B cell (primary cell): ENCODE data around the gene TGFBI. TPM values are rescaled to one million over a fixed set of nuclear protein-coding genes. Genes with fewer than 3 reads are reported as not detected.

Experiments
- ATAC-seq: fragments of 200-7000 bp; cut with Tn5 transposase; one replicate; pipeline ENCODE4 v1.10.0; 2021; ENCODE audit warnings: low read depth, mild to moderate bottlenecking, moderate number of reproducible peaks, moderate library complexity
- CTCF ChIA-PET: fragments of 350-600 bp; sonication (Branson Sonifier 250); formaldehyde crosslinking; loops from one replicate; lab custom pipeline; 2021; ENCODE audit warnings: antibody characterized with exemption, inconsistent platforms; lab: Charles Lee
- POLR2A ChIA-PET: fragments of 350-600 bp; sonication (Branson Sonifier 250); formaldehyde crosslinking; loops from one replicate; lab custom pipeline; 2021; ENCODE audit warnings: antibody characterized with exemption; lab: Charles Lee
- DNase-seq: peaks from one replicate; pipeline ENCODE4 v3.0.0; 2013
- H2AFZ ChIP-seq: 2 replicates; pipeline ENCODE4 v1.6.1; 2012; ENCODE audit warnings: mild to moderate bottlenecking, low read depth, low read length; ENCODE audit not compliant: insufficient read depth, poor library complexity, severe bottlenecking
- H3K27ac ChIP-seq, 2 donors: 1 replicate in 1 of 2; 2 replicates in 1 of 2; pipeline ENCODE4 v1.5.1; 2012 to 2013; ENCODE audit warnings: low read length in 2 of 2, mild to moderate bottlenecking in 2 of 2, moderate library complexity in 1 of 2
- H3K27me3 ChIP-seq, 4 experiments: fragments of 200-600 bp in 1 of 4; sonication (generic) in 1 of 4; replicated peaks in 1 of 4; 1 replicate in 2 of 4; 2 replicates in 2 of 4; pipeline versions ENCODE4 v1.6.1 to v1.7.0; 2013 to 2016; ENCODE audit warnings: low read length in 3 of 4, mild to moderate bottlenecking in 2 of 4, mixed read lengths in 1 of 4, moderate library complexity in 1 of 4; ENCODE audit not compliant: insufficient read depth in 4 of 4, control insufficient read depth in 3 of 4; ENCODE audit errors: control extremely low read depth in 1 of 4
- H3K36me3 ChIP-seq, 2 experiments: replicated peaks in 1 of 2; 1 replicate in 1 of 2; 2 replicates in 1 of 2; pipeline versions ENCODE4 v1.6.1 to v1.7.1; 2013; ENCODE audit warnings: low read length in 1 of 2; ENCODE audit not compliant: insufficient read depth in 2 of 2, control insufficient read depth in 1 of 2; ENCODE audit errors: control extremely low read depth in 1 of 2, extremely low read depth in 1 of 2
- H3K4me1 ChIP-seq, 2 donors: fragments of 200-600 bp in 1 of 2; sonication (generic) in 1 of 2; 1 replicate in 1 of 2; 2 replicates in 1 of 2; pipeline versions ENCODE4 v1.5.1 to v1.6.1; 2013 to 2017; ENCODE audit warnings: low read length in 2 of 2; ENCODE audit not compliant: control insufficient read depth in 2 of 2, insufficient read depth in 2 of 2
- H3K4me2 ChIP-seq: replicated peaks from 2 replicates; pipeline ENCODE3; 2012; ENCODE audit warnings: mild to moderate bottlenecking, low read depth, low read length; ENCODE audit not compliant: poor library complexity, severe bottlenecking
- H3K4me3 ChIP-seq, 5 experiments: fragments of 200-600 bp in 1 of 5; sonication (generic) in 1 of 5; 1 replicate in 3 of 5; 2 replicates in 2 of 5; pipeline versions ENCODE4 v1.5.1 to v1.7.0; 2011 to 2016; ENCODE audit warnings: low read length in 4 of 5, mild to moderate bottlenecking in 4 of 5, low read depth in 2 of 5, control low read depth in 1 of 5, moderate library complexity in 1 of 5; ENCODE audit not compliant: insufficient read depth in 1 of 5; ENCODE audit errors: control extremely low read depth in 1 of 5, extremely low read depth in 1 of 5
- H3K79me2 ChIP-seq: fragments of 200-600 bp; sonication (generic); one replicate; pipeline ENCODE4 v1.6.0; 2016; ENCODE audit warnings: low read length; ENCODE audit not compliant: control insufficient read depth, insufficient read depth
- H3K9ac ChIP-seq: fragments of 200-600 bp; sonication (generic); 2 replicates; pipeline ENCODE4 v1.6.1; 2017; ENCODE audit warnings: mild to moderate bottlenecking, low read length, moderate library complexity
- H3K9me3 ChIP-seq, 3 donors: one replicate each; pipeline versions ENCODE4 v1.6.1 to v1.7.1; 2013; ENCODE audit warnings: low read length in 2 of 3; ENCODE audit not compliant: control insufficient read depth in 2 of 3, insufficient read depth in 1 of 3; ENCODE audit errors: control extremely low read depth in 1 of 3
- H4K20me1 ChIP-seq: 2 replicates; pipeline ENCODE4 v1.6.0; 2012; ENCODE audit warnings: mild to moderate bottlenecking, low read length; ENCODE audit not compliant: insufficient read depth, control insufficient read depth, poor library complexity, severe bottlenecking
- H3K27ac Mint-ChIP-seq: one replicate; pipeline ENCODE4 v1.8.0; 2021; ENCODE audit warnings: mixed read lengths
- H3K27me3 Mint-ChIP-seq: one replicate; pipeline ENCODE4 v1.8.0; 2021; ENCODE audit warnings: mixed read lengths
- H3K4me1 Mint-ChIP-seq: one replicate; pipeline ENCODE4 v1.8.0; 2021; ENCODE audit warnings: mixed read lengths
- H3K4me3 Mint-ChIP-seq: one replicate; pipeline ENCODE4 v1.8.0; 2021; ENCODE audit warnings: mixed read lengths
- H3K9me3 Mint-ChIP-seq: one replicate; pipeline ENCODE4 v1.8.0; 2022; ENCODE audit warnings: mixed read lengths; ENCODE audit not compliant: insufficient read depth
- EZH2 ChIP-seq: IDR thresholded peaks from 2 replicates; pipeline ENCODE4 v1.6.1; 2012; ENCODE audit warnings: borderline replicate concordance, low read depth, mild to moderate bottlenecking, moderate library complexity, low read length; ENCODE audit not compliant: insufficient read depth, poor library complexity, severe bottlenecking
- WGBS: methylation state at CpG from one replicate; pipeline ENCODE4 v1.1.5; 2013; ENCODE audit warnings: missing lambda C conversion rate; ENCODE audit not compliant: insufficient coverage; 5-methylcytosine and 5-hydroxymethylcytosine counted together
- intact Hi-C: fragments of 100-400 bp; cut with micrococcal nuclease; formaldehyde crosslinking; loops from one replicate; pipeline ENCODE4 v1.10.0; 2022
- polyA plus RNA-seq: library from polyadenylated mRNA; depleted of rRNA; stranded (reverse); fragments of >200 nt; gene quantifications from 2 replicates; pipeline ENCODE4 v1.2.3, GENCODE V29; 2012
- total RNA-seq, 2 donors: library from RNA; stranded (reverse); fragments of 120-200 nt in 1 of 2; gene quantifications; 1 replicate in 1 of 2; 2 replicates in 1 of 2; pipeline versions ENCODE4 v1.2.3 to v1.2.4, GENCODE V29; 2013 to 2022
- TF ChIP-seq, protein P1 (sequence below): fragments of 200-600 bp; IDR thresholded peaks from one replicate; pipeline ENCODE4 v1.8.0; 2022; ENCODE audit warnings: antibody characterized with exemption, mild to moderate bottlenecking

The TGFBI gene
- total and polyA plus RNA-seq, 2 donors (not counting 1 experiment from before 2014, with no cell fraction given): 3.7 to 4.5 TPM

DNA sequence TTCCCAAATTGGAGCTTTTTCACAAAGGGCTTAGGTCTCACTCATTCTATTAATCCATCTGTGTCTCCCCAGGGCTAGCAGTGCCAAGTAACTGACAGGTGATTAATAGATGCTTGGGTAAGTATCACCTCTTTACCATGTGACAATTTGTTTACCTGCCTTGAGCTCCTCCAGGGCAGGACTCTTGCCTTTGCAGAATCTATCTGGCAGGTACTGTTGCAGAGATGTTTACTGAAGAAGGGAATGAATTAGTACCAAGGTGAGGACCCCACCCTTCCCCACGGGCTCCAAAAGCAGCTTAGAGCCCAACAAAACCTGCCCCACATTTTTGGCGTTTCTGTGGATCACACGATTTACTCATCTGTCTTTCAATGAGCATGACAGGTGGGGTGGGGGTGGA, 698 bp upstream of the TGFBI start:
- Mint-ChIP-seq H3K4me3 (no peak overlapping the region), H3K27me3 (peaks cover 34% of the 10 kb centered on the region), H3K27ac (no peak overlapping the region), H3K9me3 (no peaks in the 10 kb centered on the region), H3K4me1 (peaks cover 10% of the 10 kb centered on the region)
- Histone ChIP-seq H3K79me2 (no peaks in the 10 kb centered on the region), H3K4me1 (no peaks in the 10 kb centered on the region), H3K9ac (no peak overlapping the region), H4K20me1 (no peaks in the 10 kb centered on the region), H2AFZ (no peak overlapping the region), H3K27ac (no peak overlapping the region), H3K27me3 (peaks cover 0 to 27% (median 3%) of the 10 kb centered on the region in 4 experiments), H3K4me3 (no peak overlapping the region), H3K9me3 (no peaks in the 10 kb centered on the region), H3K36me3 (no peaks in the 10 kb centered on the region), H3K4me2 (no peak overlapping the region)
- intact Hi-C loops: no loop called here
- no peak for TF ChIP-seq EZH2
- TF ChIP-seq, protein P1, sequence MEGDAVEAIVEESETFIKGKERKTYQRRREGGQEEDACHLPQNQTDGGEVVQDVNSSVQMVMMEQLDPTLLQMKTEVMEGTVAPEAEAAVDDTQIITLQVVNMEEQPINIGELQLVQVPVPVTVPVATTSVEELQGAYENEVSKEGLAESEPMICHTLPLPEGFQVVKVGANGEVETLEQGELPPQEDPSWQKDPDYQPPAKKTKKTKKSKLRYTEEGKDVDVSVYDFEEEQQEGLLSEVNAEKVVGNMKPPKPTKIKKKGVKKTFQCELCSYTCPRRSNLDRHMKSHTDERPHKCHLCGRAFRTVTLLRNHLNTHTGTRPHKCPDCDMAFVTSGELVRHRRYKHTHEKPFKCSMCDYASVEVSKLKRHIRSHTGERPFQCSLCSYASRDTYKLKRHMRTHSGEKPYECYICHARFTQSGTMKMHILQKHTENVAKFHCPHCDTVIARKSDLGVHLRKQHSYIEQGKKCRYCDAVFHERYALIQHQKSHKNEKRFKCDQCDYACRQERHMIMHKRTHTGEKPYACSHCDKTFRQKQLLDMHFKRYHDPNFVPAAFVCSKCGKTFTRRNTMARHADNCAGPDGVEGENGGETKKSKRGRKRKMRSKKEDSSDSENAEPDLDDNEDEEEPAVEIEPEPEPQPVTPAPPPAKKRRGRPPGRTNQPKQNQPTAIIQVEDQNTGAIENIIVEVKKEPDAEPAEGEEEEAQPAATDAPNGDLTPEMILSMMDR: no peak
- WGBS: no CpG with 5 or more reads among the region's 3 CpGs
- no peak for DNase-seq
- CTCF ChIA-PET: no interaction called here
- ATAC-seq: no peak
- POLR2A ChIA-PET: no interaction called here

DNA sequence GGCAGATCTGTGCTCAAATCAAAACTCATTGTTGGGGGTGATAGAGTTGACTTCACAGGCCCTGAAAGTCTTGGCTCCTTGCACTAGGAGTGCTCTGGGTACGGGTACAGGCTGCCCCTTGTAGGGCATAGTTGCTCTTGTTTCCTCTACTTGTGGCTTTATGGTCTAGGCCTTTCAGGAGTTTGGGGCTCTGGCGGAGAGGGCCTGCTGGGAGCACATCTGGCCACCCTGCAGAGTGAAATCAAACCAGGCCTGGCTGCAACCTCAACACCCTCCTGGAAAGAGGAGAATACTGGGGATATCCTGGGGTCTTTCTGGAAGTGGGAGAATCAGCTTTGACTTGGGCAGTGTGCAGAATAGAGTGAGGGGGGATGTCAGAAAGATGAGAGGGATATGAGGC, 1.5 kb downstream of the TGFBI start:
- Mint-ChIP-seq H3K27ac (no peak overlapping the region), H3K27me3 (peaks cover 26% of the 10 kb centered on the region), H3K9me3 (no peaks in the 10 kb centered on the region), H3K4me1 (peaks cover 25% of the 10 kb centered on the region), H3K4me3 (no peak overlapping the region)
- WGBS: 90% methylated on average over 2 of the region's 2 CpGs
- H3K36me3 ChIP-seq: no peaks in the 10 kb centered on the region
- intact Hi-C loops: no loop called here
- H4K20me1 ChIP-seq: no peaks in the 10 kb centered on the region
- no peaks in the 10 kb centered on the region for H3K9me3 ChIP-seq
- H3K79me2 ChIP-seq: no peaks in the 10 kb centered on the region
- H3K27ac ChIP-seq: no peak overlapping the region
- ChIA-PET CTCF (no interaction called here), POLR2A (no interaction called here)
- H3K27me3 ChIP-seq: peaks cover 0 to 27% (median 3%) of the 10 kb centered on the region in 4 experiments
- H3K4me1 ChIP-seq: peaks cover 3 to 16% of the 10 kb centered on the region in 2 donors
- DNase-seq (no peak), ATAC-seq (no peak)
- no peak overlapping the region for H2AFZ ChIP-seq
- H3K4me3 ChIP-seq: no peak overlapping the region
- TF ChIP-seq, protein P1: no peak
- no peak for TF ChIP-seq EZH2
- no peak overlapping the region for H3K4me2 ChIP-seq
- no peak overlapping the region for H3K9ac ChIP-seq
